Esophagus squamous epithelium (tissue), 4 donors: ENCODE measurements around the gene CPNE5.

ENCODE experiments used
- CTCF ChIP-seq, 6 experiments: fragments of 450-650 bp in 4 of 6; fragments of 200-600 bp in 2 of 6; sonication (generic) in 2 of 6; IDR thresholded peaks; one replicate each; pipeline ENCODE4 v1.5.1; 2016 to 2019; ENCODE audit warnings: antibody characterized with exemption in 6 of 6, mild to moderate bottlenecking in 4 of 6, moderate library complexity in 4 of 6
- POLR2A ChIP-seq, 4 donors: fragments of 450-650 bp; IDR thresholded peaks; one replicate each; pipeline ENCODE4 v1.6.1; 2017; ENCODE audit warnings: antibody characterized with exemption in 4 of 4, mild to moderate bottlenecking in 4 of 4, moderate library complexity in 3 of 4

GRCh38 chr6:36798852-36799251 is 40.4 kb downstream of the CPNE5 start:
- TF ChIP-seq CTCF (IDR thresholded peaks at IDR 0.05): no peak
- no peak for TF ChIP-seq POLR2A (IDR thresholded peaks at IDR 0.05)
